ENCODE data around the gene PTMA.
"Not testable (repeated sequence)": the region's sequence is repeated elsewhere in the genome, so short reads cannot be mapped to it uniquely, and the experiment has no call there.

PTMA gene

DNA sequence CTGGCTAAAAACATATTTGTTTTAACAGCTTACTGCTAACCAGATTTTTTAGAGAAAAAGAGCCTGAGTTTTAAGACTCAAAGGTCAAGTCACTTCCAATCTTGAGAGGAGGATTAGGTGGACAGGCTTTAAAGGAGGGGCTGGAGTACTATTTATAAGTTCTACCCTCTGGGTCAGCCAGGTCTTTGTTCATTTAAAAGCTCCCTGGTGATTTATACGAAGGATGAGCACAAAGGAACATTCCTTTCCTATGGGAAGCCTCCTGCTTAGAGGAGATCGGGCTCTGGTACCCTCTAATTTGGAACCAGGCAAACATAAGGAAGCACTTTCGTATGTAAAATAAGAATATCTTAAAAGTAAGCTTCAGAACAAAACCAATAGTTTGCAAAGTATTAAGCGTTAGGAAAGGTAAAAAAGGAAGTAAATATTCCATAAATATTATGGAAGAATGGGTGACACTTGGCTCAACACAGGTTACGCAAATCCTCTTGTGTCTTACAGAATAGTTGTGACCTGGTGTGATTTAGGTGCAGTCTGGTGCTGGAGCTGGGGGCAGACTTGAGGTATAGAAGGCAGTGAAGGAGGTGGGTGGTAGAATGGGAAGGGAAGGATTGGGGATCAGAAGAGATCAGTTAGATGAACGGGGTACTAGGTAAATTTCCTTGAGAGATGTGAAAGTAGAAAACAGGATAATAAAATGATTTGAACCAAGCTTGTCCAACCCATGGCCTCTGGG is 37.1 kb downstream of the PTMA start:
- Histone ChIP-seq H3K27me3 (ENCODE audit: control insufficient read depth, insufficient read depth, low read length) (no peaks in the 10 kb centered on the region), H3K4me3 (ENCODE audit: low read length) (no peak overlapping the region), H3K27ac (ENCODE audit: low read length) (no peak overlapping the region), H3K4me1 (ENCODE audit: control insufficient read depth, insufficient read depth, low read length) (peaks cover 1% of the 10 kb centered on the region; the same call in 1 of the 2 replicates), H3K36me3 (ENCODE audit: control insufficient read depth, insufficient read depth, low read length) (no peaks in the 10 kb centered on the region), H3K9me3 (ENCODE audit: control insufficient read depth, insufficient read depth, low read length) (no peaks in the 10 kb centered on the region)
- WGBS (ENCODE audit: insufficient coverage, insufficient read length) = 100% methylated on average over 1 of the region's 6 CpGs
- DNase-seq (ENCODE audit: low read depth, low spot score) = no peak

DNA sequence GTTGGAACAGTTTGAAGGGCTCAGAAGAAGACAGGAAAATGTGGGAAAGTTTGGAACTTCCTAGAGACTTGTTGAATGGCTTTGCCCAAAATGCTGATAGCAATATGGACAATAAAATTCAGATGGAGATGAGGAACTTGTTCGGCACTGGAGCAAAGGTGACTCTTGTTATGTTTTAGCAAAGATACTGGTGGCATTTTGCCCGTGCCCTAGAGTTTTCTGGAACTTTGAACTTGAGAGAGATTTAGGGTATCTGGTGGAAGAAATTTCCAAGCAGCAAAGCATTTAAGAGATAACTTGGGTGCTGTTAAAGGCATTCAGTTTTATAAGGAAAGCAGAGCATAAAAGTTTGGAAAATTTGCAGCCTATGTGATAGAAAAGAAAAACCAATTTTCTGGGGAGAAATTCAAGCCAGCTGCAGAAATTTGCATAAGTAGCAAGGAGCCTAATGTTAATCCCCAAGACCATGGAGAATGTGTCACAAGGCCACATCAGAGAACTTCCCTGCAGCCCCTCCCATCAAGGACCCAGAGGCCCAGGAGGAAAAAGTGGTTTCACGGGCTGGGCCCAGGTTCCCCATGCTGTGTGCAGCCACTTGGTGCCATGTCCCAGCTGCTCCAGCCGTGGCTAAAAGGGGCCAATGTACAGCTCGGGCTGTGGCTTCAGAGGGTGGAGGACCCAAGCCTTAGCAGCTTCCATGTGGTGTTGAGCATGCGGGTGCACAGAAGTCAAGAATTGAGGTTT is 40.0 kb downstream of the PTMA start:
- DNase-seq (ENCODE audit: low read depth, low spot score); H3K4me1 ChIP-seq (ENCODE audit: control insufficient read depth, insufficient read depth, low read length); H3K27me3 ChIP-seq (ENCODE audit: control insufficient read depth, insufficient read depth, low read length); H3K27ac ChIP-seq (ENCODE audit: low read length); H3K9me3 ChIP-seq (ENCODE audit: control insufficient read depth, insufficient read depth, low read length); H3K36me3 ChIP-seq (ENCODE audit: control insufficient read depth, insufficient read depth, low read length); H3K4me3 ChIP-seq (ENCODE audit: low read length): not testable (repeated sequence)
- no CpG with 5 or more reads among the region's 6 CpGs for WGBS (ENCODE audit: insufficient coverage, insufficient read length)

DNA sequence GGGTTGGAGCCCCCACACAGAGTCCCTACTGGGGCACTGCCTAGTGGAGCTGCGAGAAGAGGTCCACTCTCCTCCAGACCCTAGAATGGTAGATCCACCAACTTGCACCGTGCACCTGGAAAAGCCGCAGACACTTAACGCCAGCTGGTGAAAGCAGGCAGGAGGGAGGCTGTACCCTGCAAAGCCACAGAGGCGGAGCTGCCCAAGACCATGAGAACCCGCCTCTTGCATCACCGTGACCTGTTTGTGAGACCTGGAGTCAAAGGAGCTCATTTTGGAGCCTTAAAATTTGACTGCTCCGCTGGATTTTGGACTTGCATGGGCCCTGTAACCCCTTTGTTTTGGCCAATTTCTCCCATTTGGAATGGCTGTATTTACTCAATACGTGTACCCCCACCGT is 40.7 kb downstream of the PTMA start:
- not testable (repeated sequence) for H3K36me3 ChIP-seq (ENCODE audit: control insufficient read depth, insufficient read depth, low read length); H3K4me1 ChIP-seq (ENCODE audit: control insufficient read depth, insufficient read depth, low read length); H3K9me3 ChIP-seq (ENCODE audit: control insufficient read depth, insufficient read depth, low read length); H3K27me3 ChIP-seq (ENCODE audit: control insufficient read depth, insufficient read depth, low read length); H3K4me3 ChIP-seq (ENCODE audit: low read length); H3K27ac ChIP-seq (ENCODE audit: low read length); DNase-seq (ENCODE audit: low read depth, low spot score)
- no CpG with 5 or more reads among the region's 10 CpGs for WGBS (ENCODE audit: insufficient coverage, insufficient read length)

DNA sequence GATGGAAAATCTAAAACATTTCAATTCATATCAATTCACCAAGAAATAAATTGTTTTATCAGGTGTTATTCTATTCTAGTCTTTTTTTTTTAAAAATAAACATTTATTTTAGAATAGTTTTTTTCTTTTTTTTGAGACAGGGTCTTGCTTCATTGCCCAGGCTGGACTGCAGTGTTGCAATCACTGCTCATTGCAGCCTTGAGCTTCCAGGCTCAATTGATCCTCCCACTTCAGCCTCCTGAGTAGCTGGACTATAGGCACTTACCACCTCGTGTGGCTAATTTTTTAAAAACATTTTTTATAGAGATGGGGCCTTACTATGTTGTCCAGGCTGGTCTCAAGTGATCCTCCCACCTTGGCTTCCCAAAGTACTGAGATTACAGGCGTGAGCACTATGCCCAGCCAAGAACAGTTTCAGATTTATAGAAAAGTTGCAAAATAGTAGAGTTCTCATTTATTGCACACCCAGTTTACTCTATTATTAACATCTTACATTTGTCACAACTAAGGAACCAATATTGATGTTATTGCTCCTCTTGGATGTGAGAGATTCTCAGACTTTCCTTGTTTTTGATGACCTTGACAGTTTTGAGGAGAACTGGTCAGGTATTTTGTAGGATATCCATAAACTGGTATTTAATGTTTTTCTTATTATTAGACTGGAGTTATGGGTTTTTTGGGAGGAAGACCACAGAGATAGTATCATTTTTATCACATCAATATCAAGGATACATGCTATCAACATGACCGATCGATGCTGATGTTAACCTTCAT is 42.9 kb downstream of the PTMA start:
- no peak overlapping the region for H3K27ac ChIP-seq (ENCODE audit: low read length)
- H3K36me3 ChIP-seq (ENCODE audit: control insufficient read depth, insufficient read depth, low read length) = no peaks in the 10 kb centered on the region
- H3K4me1 ChIP-seq (ENCODE audit: control insufficient read depth, insufficient read depth, low read length) = no peaks in the 10 kb centered on the region
- WGBS (ENCODE audit: insufficient coverage, insufficient read length) = no CpG with 5 or more reads among the region's 4 CpGs
- no peak overlapping the region for H3K4me3 ChIP-seq (ENCODE audit: low read length)
- H3K9me3 ChIP-seq (ENCODE audit: control insufficient read depth, insufficient read depth, low read length) = no peaks in the 10 kb centered on the region
- no peak for DNase-seq (ENCODE audit: low read depth, low spot score)
- no peaks in the 10 kb centered on the region for H3K27me3 ChIP-seq (ENCODE audit: control insufficient read depth, insufficient read depth, low read length)

DNA sequence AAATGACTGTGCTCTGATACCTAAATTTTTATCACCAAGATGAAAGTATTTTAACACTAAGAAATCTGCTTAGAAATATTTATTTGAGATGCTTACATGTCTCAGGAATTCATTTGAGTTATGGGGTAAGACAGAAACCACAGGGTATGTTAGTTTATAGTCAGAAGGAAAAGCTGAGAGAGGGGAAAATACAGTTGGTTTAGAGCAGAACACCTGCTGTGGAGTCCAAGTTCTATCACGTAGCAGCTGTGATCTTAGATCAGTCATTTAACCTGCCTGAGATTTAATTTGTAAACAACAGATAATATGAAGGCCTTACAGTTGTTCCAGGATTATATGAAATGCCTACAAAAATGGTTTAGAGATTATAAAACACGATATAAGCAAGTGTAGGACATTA is 43.7 kb downstream of the PTMA start:
- Histone ChIP-seq H3K4me1 (ENCODE audit: control insufficient read depth, insufficient read depth, low read length) (no peaks in the 10 kb centered on the region), H3K36me3 (ENCODE audit: control insufficient read depth, insufficient read depth, low read length) (no peaks in the 10 kb centered on the region), H3K4me3 (ENCODE audit: low read length) (no peak overlapping the region), H3K27me3 (ENCODE audit: control insufficient read depth, insufficient read depth, low read length) (no peaks in the 10 kb centered on the region), H3K9me3 (ENCODE audit: control insufficient read depth, insufficient read depth, low read length) (no peaks in the 10 kb centered on the region), H3K27ac (ENCODE audit: low read length) (no peak overlapping the region)
- WGBS (ENCODE audit: insufficient coverage, insufficient read length) = no CpG with 5 or more reads among the region's 2 CpGs
- no peak for DNase-seq (ENCODE audit: low read depth, low spot score)

DNA sequence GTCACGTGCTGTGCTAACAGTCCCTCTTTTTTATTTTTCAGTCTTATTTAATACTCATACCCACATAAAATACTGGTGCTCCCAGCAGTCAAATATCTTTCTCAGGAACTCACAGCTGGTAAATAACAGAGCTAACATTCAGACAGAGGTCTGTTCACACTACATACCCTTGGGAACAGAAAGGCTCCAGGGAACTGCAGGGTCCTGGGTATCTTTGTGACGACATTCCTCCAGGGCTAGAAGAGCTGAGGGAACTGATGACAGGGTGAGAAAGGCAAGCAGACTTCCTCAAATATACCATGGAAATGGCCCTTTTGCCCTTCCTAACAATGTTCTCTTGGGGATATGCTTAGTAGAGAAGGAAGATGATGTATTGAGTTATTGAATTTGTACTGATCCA is 53.4 kb downstream of the PTMA start:
- no peak overlapping the region for H3K27ac ChIP-seq (ENCODE audit: low read length)
- no peaks in the 10 kb centered on the region for H3K4me1 ChIP-seq (ENCODE audit: control insufficient read depth, insufficient read depth, low read length)
- no peaks in the 10 kb centered on the region for H3K36me3 ChIP-seq (ENCODE audit: control insufficient read depth, insufficient read depth, low read length)
- no peaks in the 10 kb centered on the region for H3K9me3 ChIP-seq (ENCODE audit: control insufficient read depth, insufficient read depth, low read length)
- WGBS (ENCODE audit: insufficient coverage, insufficient read length) = no CpG with 5 or more reads among the region's 2 CpGs
- no peaks in the 10 kb centered on the region for H3K27me3 ChIP-seq (ENCODE audit: control insufficient read depth, insufficient read depth, low read length)
- no peak overlapping the region for H3K4me3 ChIP-seq (ENCODE audit: low read length)
- no peak for DNase-seq (ENCODE audit: low read depth, low spot score)
